Esophagus (tissue), 2 donors: ENCODE results near the gene FAAP20. TPM values are rescaled to one million over a fixed set of nuclear protein-coding genes. Genes with fewer than 3 reads are reported as not detected.
"Not testable (repeated sequence)": the region's sequence is repeated elsewhere in the genome, so short reads cannot be mapped to it uniquely, and the experiment has no call there.

Experiments
- H3K27ac ChIP-seq, 2 donors: one replicate each; pipeline ENCODE4 v1.5.1; 2013; ENCODE audit warnings: low read depth in 2 of 2, mild to moderate bottlenecking in 2 of 2, inconsistent platforms in 1 of 2, low read length in 1 of 2, moderate library complexity in 1 of 2
- H3K27me3 ChIP-seq, 2 donors: one replicate each; pipeline ENCODE4 v1.6.1; 2013; ENCODE audit warnings: low read length in 2 of 2, control low read depth in 1 of 2, mild to moderate bottlenecking in 1 of 2; ENCODE audit not compliant: insufficient read depth in 2 of 2, control insufficient read depth in 1 of 2
- H3K36me3 ChIP-seq, 2 donors: one replicate each; pipeline ENCODE4 v1.6.1; 2013; ENCODE audit warnings: low read length in 1 of 2; ENCODE audit not compliant: control insufficient read depth in 2 of 2, insufficient read depth in 2 of 2
- H3K4me1 ChIP-seq, 2 donors: one replicate each; pipeline ENCODE4 v1.6.1; 2013; ENCODE audit warnings: low read length in 1 of 2; ENCODE audit not compliant: control insufficient read depth in 2 of 2, insufficient read depth in 2 of 2
- H3K4me3 ChIP-seq, 2 donors: one replicate each; pipeline ENCODE4 v1.5.1; 2013; ENCODE audit warnings: low read length in 2 of 2, mild to moderate bottlenecking in 2 of 2, low read depth in 1 of 2, moderate library complexity in 1 of 2
- H3K9me3 ChIP-seq, 2 donors: one replicate each; pipeline ENCODE4 v1.6.1; 2013; ENCODE audit warnings: mild to moderate bottlenecking in 2 of 2, low read depth in 1 of 2, low read length in 1 of 2, moderate library complexity in 1 of 2; ENCODE audit not compliant: control insufficient read depth in 2 of 2, insufficient read depth in 1 of 2
- WGBS, 2 donors: extraction: QIAGEN DNeasy Blood & Tissue Kit; methylation state at CpG; one replicate each; pipeline ENCODE4 v1.1.7; 2013; 5-methylcytosine and 5-hydroxymethylcytosine counted together
- polyA plus RNA-seq, 2 donors: library from polyadenylated mRNA; stranded (reverse); fragments of 200-250 nt; gene quantifications; one replicate each; pipeline ENCODE4 v1.2.3, GENCODE V29; 2013
- donor health status: healthy with polysubstance abuse.
- donor health status: Bipolar disorder and iron deficiency.

FAAP20 gene
- polyA plus RNA-seq, 2 donors, result 32.9 to 44.8 TPM

DNA sequence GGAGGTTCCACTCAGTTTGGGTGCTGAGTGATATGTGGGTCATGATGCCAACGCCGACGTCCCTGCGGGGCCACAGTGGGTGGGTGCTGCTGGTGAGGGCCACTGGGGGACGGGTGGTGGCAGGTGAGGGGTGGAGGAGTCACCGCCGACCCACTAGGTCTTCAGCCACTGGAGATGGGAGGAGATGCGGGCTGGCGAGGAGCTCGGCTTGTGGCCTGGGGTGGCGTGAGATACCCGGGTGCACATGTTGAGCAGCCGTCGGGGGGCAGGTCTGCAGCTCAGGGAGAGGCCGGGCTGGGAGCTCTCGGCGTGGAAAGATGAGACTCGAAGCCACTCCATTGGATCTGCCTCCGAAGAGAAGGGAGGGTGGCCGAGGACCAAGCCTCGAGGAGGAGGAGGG, 40.5 kb downstream of the FAAP20 start:
- no peaks in the 10 kb centered on the region for H3K27me3 ChIP-seq
- no peak overlapping the region for H3K27ac ChIP-seq
- peaks cover 2 to 10% of the 10 kb centered on the region in 2 donors for H3K36me3 ChIP-seq
- whole genome bisulfite sequencing, 2 donors, result 94 to 97% methylated on average over 21 of the region's 21 CpGs
- H3K4me1 ChIP-seq, result peaks cover 3 to 10% of the 10 kb centered on the region in 2 donors
- no peaks in the 10 kb centered on the region for H3K9me3 ChIP-seq
- H3K4me3 ChIP-seq, result no peak overlapping the region

GRCh38 chr1:2152954-2153353, 41.6 kb downstream of the FAAP20 start:
- H3K4me3 ChIP-seq, result no peak overlapping the region
- peaks cover 3 to 10% of the 10 kb centered on the region in 2 donors for H3K4me1 ChIP-seq
- WGBS, 2 donors, result 55% methylated on average over 11 of the region's 11 CpGs
- no peaks in the 10 kb centered on the region for H3K27me3 ChIP-seq
- peaks cover 0 to 16% of the 10 kb centered on the region in 2 donors for H3K36me3 ChIP-seq
- H3K9me3 ChIP-seq, result no peaks in the 10 kb centered on the region
- no peak overlapping the region for H3K27ac ChIP-seq

GRCh38 chr1:2151911-2152310, 42.7 kb downstream of the FAAP20 start:
- no peak overlapping the region for H3K27ac ChIP-seq
- WGBS, 2 donors, result 67 to 72% methylated on average over 6 of the region's 6 CpGs

GRCh38 chr1:2151252-2151651, 43.3 kb downstream of the FAAP20 start:
- Histone ChIP-seq H3K27ac (no peak overlapping the region), H3K9me3 (no peaks in the 10 kb centered on the region), H3K27me3 (no peaks in the 10 kb centered on the region), H3K36me3 (peaks cover 2 to 21% of the 10 kb centered on the region in 2 donors), H3K4me3 (no peak overlapping the region), H3K4me1 (peaks cover 3 to 10% of the 10 kb centered on the region in 2 donors)
- 71 to 73% methylated on average over 10 of the region's 10 CpGs for WGBS, 2 donors

More at GRCh38 chr1:2151911-2152310, 42.7 kb downstream of the FAAP20 start:
- Histone ChIP-seq H3K36me3 (peaks cover 0 to 19% of the 10 kb centered on the region in 2 donors), H3K27me3 (no peaks in the 10 kb centered on the region), H3K4me3 (no peak overlapping the region), H3K4me1 (peaks cover 3 to 10% of the 10 kb centered on the region in 2 donors), H3K9me3 (no peaks in the 10 kb centered on the region)

GRCh38 chr1:2150801-2151200, 43.8 kb downstream of the FAAP20 start:
- peaks cover 4 to 26% of the 10 kb centered on the region in 2 donors for H3K36me3 ChIP-seq
- WGBS, 2 donors, result 90 to 92% methylated on average over 19 of the region's 19 CpGs
- no peak overlapping the region for H3K27ac ChIP-seq
- peaks cover 3 to 10% of the 10 kb centered on the region in 2 donors for H3K4me1 ChIP-seq
- no peak overlapping the region for H3K4me3 ChIP-seq
- no peaks in the 10 kb centered on the region for H3K9me3 ChIP-seq
- H3K27me3 ChIP-seq, result no peaks in the 10 kb centered on the region

GRCh38 chr1:2148691-2149090, 45.9 kb downstream of the FAAP20 start:
- H3K27ac ChIP-seq, result no peak overlapping the region

GRCh38 chr1:2147869-2148268, 46.7 kb downstream of the FAAP20 start:
- not testable (repeated sequence) for H3K4me3 ChIP-seq, H3K9me3 ChIP-seq, H3K27me3 ChIP-seq, H3K4me1 ChIP-seq, H3K27ac ChIP-seq
- H3K36me3 ChIP-seq, result peaks cover 4 to 22% of the 10 kb centered on the region in 2 donors
- WGBS, 2 donors, result 96 to 98% methylated on average over 5 of the region's 5 CpGs

More at GRCh38 chr1:2148691-2149090, 45.9 kb downstream of the FAAP20 start:
- peaks cover 3 to 10% of the 10 kb centered on the region in 2 donors for H3K4me1 ChIP-seq
- 71 to 75% methylated on average over 14 of the region's 14 CpGs for whole genome bisulfite sequencing, 2 donors
- H3K27me3 ChIP-seq, result no peaks in the 10 kb centered on the region
- no peak overlapping the region for H3K4me3 ChIP-seq
- H3K9me3 ChIP-seq, result no peaks in the 10 kb centered on the region
- H3K36me3 ChIP-seq, result peaks cover 4 to 23% of the 10 kb centered on the region in 2 donors

GRCh38 chr1:2146836-2147517, 47.6 kb downstream of the FAAP20 start:
- H3K27ac ChIP-seq, result no peak overlapping the region
- peaks cover 4 to 19% of the 10 kb centered on the region in 2 donors for H3K36me3 ChIP-seq
- no peaks in the 10 kb centered on the region for H3K4me1 ChIP-seq
- no peaks in the 10 kb centered on the region for H3K27me3 ChIP-seq
- H3K9me3 ChIP-seq, result no peaks in the 10 kb centered on the region
- no peak overlapping the region for H3K4me3 ChIP-seq
- 92 to 95% methylated on average over 11 of the region's 11 CpGs for WGBS, 2 donors

DNA sequence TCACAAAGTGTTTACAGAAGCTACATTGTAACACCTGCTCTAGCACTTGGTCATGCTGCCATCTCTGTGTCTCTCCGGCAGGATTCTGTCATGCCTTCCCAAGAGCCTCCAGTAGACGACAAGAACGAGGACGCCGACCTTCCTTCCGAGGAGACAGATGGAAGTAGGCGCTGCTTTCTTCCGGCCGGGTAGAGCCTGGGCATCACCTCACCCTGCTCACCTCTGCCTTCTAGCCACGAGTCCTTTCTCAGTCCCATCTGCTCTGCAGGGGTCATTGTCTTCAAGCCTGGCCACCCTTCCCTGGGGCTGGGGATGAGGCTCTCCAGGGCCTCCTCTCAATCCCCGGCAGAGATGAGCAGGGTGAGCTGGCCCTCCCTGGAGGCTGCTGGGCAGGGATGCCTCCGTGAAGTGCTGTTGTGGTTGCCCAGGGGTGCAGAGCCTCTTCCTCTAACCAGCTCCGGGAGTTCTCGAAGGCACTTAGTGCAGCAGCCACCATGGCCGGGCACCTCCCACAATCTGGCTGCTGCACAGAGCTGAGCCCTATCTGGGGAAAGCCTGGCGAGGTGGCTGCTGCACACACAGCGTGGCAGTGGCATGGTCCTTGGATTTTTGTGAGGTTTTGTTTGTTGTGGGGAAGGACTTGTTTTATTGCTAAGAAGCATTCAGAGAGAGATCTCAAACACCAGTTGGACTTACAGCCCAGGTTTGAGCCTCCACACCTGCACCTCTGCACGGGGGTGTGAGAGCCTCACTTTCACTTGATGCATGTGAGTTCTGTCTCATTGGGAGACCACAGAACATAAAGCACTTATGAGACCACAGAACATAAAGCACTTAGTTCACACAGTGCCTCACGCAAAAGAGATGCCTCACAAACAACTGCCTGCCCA, 48.4 kb downstream of the FAAP20 start:
- no peaks in the 10 kb centered on the region for H3K4me1 ChIP-seq
- 85 to 91% methylated on average over 19 of the region's 19 CpGs for WGBS, 2 donors
- H3K36me3 ChIP-seq, result peaks cover 4 to 19% of the 10 kb centered on the region in 2 donors
- H3K27ac ChIP-seq, result no peak overlapping the region
- H3K9me3 ChIP-seq, result no peaks in the 10 kb centered on the region
- no peaks in the 10 kb centered on the region for H3K27me3 ChIP-seq
- H3K4me3 ChIP-seq, result no peak overlapping the region
